Loucy (cell line): ENCODE measurements around the gene PRICKLE2.

Source experiments
- H2AFZ ChIP-seq: fragments of 200-600 bp; sonication (generic); 2 replicates; pipeline ENCODE4 v1.6.0; 2016; ENCODE audit warnings: antibody characterized with exemption, mild to moderate bottlenecking, low read length, moderate library complexity
- H3F3A ChIP-seq: fragments of 200-600 bp; 2 replicates; pipeline ENCODE4 v1.6.0; 2016; ENCODE audit warnings: antibody characterized with exemption, low read depth, mild to moderate bottlenecking
- H3K27me3 ChIP-seq: fragments of 200-600 bp; sonication (generic); 2 replicates; pipeline ENCODE4 v1.6.1; 2014; ENCODE audit warnings: low read length, mild to moderate bottlenecking; ENCODE audit not compliant: insufficient read depth, poor library complexity, severe bottlenecking
- H3K36me3 ChIP-seq: fragments of 200-600 bp; sonication (generic); 2 replicates; pipeline ENCODE4 v1.6.1; 2016; ENCODE audit warnings: low read length; ENCODE audit not compliant: insufficient read depth
- H3K4me1 ChIP-seq: fragments of 200-600 bp; sonication (generic); 2 replicates; pipeline ENCODE4 v1.5.1; 2014; ENCODE audit warnings: low read length, mild to moderate bottlenecking; ENCODE audit not compliant: insufficient read depth, poor library complexity, severe bottlenecking
- H3K4me2 ChIP-seq: fragments of 200-600 bp; sonication (generic); 2 replicates; pipeline ENCODE4 v1.6.0; 2014; ENCODE audit warnings: antibody characterized with exemption, low read length, low read depth, mild to moderate bottlenecking; ENCODE audit not compliant: poor library complexity, severe bottlenecking
- H3K4me3 ChIP-seq: fragments of 200-600 bp; sonication (generic); 2 replicates; pipeline ENCODE4 v1.5.1; 2014; ENCODE audit warnings: low read length, mild to moderate bottlenecking, mixed read lengths; ENCODE audit not compliant: poor library complexity, severe bottlenecking
- H3K79me2 ChIP-seq: fragments of 200-600 bp; sonication (generic); 2 replicates; pipeline ENCODE4 v1.6.1; 2014; ENCODE audit warnings: low read length; ENCODE audit not compliant: insufficient read depth
- H3K9ac ChIP-seq: fragments of 200-600 bp; sonication (generic); 2 replicates; pipeline ENCODE4 v1.6.0; 2014; ENCODE audit warnings: mild to moderate bottlenecking, low read depth, low read length, moderate library complexity; ENCODE audit not compliant: poor library complexity, severe bottlenecking
- H3K9me2 ChIP-seq: fragments of 200-600 bp; sonication (generic); replicated peaks from 2 replicates; pipeline ENCODE4 v1.6.1; 2016; ENCODE audit warnings: low read depth, low read length, mixed read lengths
- H3K9me3 ChIP-seq: fragments of 200-600 bp; sonication (generic); 2 replicates; pipeline ENCODE4 v1.6.1; 2014; ENCODE audit warnings: mild to moderate bottlenecking, antibody characterized with exemption, low read length, low read depth; ENCODE audit not compliant: insufficient read depth
- H4K20me1 ChIP-seq: fragments of 200-600 bp; sonication (generic); 2 replicates; pipeline ENCODE4 v1.6.0; 2014; ENCODE audit warnings: antibody characterized with exemption, low read length, mild to moderate bottlenecking; ENCODE audit not compliant: insufficient read depth, poor library complexity, severe bottlenecking
- EZH2phosphoT487 ChIP-seq: fragments of 200-600 bp; IDR thresholded peaks from 2 replicates; pipeline ENCODE4 v1.6.1; 2018; ENCODE audit warnings: antibody characterized with exemption, mild to moderate bottlenecking, moderate library complexity, borderline replicate concordance
- TF ChIP-seq, protein P1 (sequence below): fragments of 200-600 bp; sonication (generic); conservative IDR thresholded peaks from 2 replicates; pipeline ENCODE4 v1.5.1; 2014; ENCODE audit warnings: mild to moderate bottlenecking, antibody characterized with exemption, low read length

The PRICKLE2 gene, protein sequence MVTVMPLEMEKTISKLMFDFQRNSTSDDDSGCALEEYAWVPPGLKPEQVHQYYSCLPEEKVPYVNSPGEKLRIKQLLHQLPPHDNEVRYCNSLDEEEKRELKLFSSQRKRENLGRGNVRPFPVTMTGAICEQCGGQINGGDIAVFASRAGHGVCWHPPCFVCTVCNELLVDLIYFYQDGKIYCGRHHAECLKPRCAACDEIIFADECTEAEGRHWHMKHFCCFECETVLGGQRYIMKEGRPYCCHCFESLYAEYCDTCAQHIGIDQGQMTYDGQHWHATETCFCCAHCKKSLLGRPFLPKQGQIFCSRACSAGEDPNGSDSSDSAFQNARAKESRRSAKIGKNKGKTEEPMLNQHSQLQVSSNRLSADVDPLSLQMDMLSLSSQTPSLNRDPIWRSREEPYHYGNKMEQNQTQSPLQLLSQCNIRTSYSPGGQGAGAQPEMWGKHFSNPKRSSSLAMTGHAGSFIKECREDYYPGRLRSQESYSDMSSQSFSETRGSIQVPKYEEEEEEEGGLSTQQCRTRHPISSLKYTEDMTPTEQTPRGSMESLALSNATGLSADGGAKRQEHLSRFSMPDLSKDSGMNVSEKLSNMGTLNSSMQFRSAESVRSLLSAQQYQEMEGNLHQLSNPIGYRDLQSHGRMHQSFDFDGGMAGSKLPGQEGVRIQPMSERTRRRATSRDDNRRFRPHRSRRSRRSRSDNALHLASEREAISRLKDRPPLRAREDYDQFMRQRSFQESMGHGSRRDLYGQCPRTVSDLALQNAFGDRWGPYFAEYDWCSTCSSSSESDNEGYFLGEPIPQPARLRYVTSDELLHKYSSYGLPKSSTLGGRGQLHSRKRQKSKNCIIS

DNA sequence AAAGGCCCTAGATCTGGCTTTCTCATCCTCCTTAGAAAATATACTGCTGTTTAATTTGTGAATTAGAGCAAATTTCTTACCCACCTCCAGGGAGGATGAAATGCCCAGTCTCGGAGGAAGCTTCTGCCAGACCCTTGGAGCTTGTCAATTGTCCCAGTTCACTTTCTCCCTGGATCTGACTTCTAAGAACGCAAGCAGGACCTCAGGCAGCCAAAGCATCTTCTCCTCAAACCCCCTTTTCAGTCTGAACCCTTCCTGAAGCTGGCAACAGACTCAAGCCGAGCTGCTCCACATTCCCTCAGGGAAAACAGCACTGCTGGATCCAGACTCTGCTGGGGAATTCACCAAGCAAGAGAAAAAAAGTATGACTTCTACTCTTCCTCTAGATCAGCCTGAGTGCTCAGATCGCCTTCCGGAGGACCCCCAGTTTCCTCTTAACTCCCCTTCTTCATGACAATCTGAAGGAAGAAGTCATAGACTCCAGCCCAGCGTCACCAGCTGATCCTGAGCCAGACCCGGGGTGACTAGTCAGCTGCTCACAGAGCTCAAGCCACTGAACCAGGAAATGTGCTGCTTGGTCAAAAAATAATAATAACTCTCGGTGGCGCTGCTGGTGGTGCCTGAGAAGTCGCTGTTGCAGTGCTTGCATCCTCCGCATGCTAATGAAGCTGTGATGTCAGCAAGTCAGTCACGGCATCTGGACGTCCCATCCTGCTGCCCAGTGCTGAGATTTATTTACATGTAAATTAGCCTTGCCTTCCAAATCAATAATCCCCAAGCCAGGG is at the start of gene PRICKLE2:
Gene PRICKLE2, minus strand, starts transcription at position 641 of the 785 bp plus-strand sequence. CDS start 26,539 bp downstream, outside the sequence.
- no peak within 1 kb of the TSS for H3K4me2 ChIP-seq
- no peak within 1 kb of the TSS for H3K9ac ChIP-seq
- TF ChIP-seq, protein P1, sequence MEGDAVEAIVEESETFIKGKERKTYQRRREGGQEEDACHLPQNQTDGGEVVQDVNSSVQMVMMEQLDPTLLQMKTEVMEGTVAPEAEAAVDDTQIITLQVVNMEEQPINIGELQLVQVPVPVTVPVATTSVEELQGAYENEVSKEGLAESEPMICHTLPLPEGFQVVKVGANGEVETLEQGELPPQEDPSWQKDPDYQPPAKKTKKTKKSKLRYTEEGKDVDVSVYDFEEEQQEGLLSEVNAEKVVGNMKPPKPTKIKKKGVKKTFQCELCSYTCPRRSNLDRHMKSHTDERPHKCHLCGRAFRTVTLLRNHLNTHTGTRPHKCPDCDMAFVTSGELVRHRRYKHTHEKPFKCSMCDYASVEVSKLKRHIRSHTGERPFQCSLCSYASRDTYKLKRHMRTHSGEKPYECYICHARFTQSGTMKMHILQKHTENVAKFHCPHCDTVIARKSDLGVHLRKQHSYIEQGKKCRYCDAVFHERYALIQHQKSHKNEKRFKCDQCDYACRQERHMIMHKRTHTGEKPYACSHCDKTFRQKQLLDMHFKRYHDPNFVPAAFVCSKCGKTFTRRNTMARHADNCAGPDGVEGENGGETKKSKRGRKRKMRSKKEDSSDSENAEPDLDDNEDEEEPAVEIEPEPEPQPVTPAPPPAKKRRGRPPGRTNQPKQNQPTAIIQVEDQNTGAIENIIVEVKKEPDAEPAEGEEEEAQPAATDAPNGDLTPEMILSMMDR, result no peak
- TF ChIP-seq EZH2phosphoT487, result no peak
- no peaks in the 10 kb centered on the region for H3K4me1 ChIP-seq
- H3K9me3 ChIP-seq, result no peaks in the 10 kb centered on the region
- no peaks in the 10 kb centered on the region for H3K9me2 ChIP-seq
- H3K79me2 ChIP-seq, result no peaks in the 10 kb centered on the region
- no peaks in the 10 kb centered on the region for H3F3A ChIP-seq
- H4K20me1 ChIP-seq, result no peaks in the 10 kb centered on the region
- H3K4me3 ChIP-seq, result no peak within 1 kb of the TSS
- H3K36me3 ChIP-seq, result no peaks in the 10 kb centered on the region
- H3K27me3 ChIP-seq, result no peaks in the 10 kb centered on the region
- H2AFZ ChIP-seq, result no peak within 1 kb of the TSS

DNA sequence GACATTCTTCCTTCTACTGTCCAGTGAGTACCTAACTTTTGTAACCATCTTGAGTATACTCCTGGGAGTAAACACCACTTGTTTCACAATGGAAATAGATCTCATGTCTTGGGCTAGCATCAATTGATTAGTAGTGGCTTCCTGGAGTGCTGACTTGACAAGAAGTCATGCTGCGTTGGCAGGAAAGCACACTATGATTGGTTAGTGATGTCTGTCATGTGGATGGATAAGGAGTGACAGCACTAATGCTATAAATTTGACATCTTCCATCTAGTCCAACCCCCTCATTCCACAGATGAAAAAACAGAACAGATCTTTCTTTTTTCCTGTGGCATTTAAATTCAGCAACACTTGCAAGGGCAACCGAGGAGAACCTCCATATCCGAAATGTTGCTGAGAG is 47.6 kb upstream of the PRICKLE2 start:
- H2AFZ ChIP-seq, result no peak overlapping the region

DNA sequence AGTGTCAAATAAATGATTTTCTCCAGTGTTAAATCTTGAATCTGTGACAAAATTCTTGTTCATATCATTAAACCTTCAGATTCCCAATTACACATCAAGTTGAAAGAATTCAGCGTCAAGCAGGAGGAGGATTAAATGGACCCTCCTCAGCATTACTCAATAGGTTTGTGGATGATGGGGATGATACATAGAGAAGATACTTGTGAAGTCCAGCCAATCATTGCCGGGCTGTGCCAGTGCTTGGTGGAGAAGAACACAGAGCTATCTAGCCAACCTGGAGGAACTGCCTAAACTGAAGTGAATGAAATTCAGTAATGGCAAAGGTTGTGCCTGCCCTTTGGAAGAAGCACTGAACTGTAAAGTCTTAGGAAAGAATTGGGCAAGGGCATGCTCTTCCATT is 47.0 kb upstream of the PRICKLE2 start:
- H3K9ac ChIP-seq, result no peak overlapping the region
- H3K4me2 ChIP-seq, result no peak overlapping the region
- no peak overlapping the region for H2AFZ ChIP-seq
- TF ChIP-seq, protein P1, result no peak
- TF ChIP-seq EZH2phosphoT487, result no peak
- H3K9me3 ChIP-seq, result no peaks in the 10 kb centered on the region
- no peaks in the 10 kb centered on the region for H4K20me1 ChIP-seq
- no peak overlapping the region for H3K4me3 ChIP-seq
- no peaks in the 10 kb centered on the region for H3K79me2 ChIP-seq
- H3K36me3 ChIP-seq, result no peaks in the 10 kb centered on the region
- no peaks in the 10 kb centered on the region for H3K9me2 ChIP-seq
- H3F3A ChIP-seq, result no peaks in the 10 kb centered on the region
- no peaks in the 10 kb centered on the region for H3K27me3 ChIP-seq
- no peaks in the 10 kb centered on the region for H3K4me1 ChIP-seq

More for the DNA sequence above, 47.6 kb upstream of the PRICKLE2 start:
- Histone ChIP-seq H3K4me2 (no peak overlapping the region), H3K27me3 (no peaks in the 10 kb centered on the region), H3K4me3 (no peak overlapping the region), H3K4me1 (no peaks in the 10 kb centered on the region), H3K9me2 (no peaks in the 10 kb centered on the region), H3K9ac (no peak overlapping the region), H3K79me2 (no peaks in the 10 kb centered on the region), H4K20me1 (no peaks in the 10 kb centered on the region), H3F3A (no peaks in the 10 kb centered on the region), H3K36me3 (no peaks in the 10 kb centered on the region), H3K9me3 (no peaks in the 10 kb centered on the region)
- TF ChIP-seq, protein P1, result no peak
- no peak for TF ChIP-seq EZH2phosphoT487
